SK-N-SH (cell line): Measurements from ENCODE around the gene RNF8. TPM values are rescaled to one million over a fixed set of nuclear protein-coding genes. Genes with fewer than 3 reads are reported as not detected.

Experiments used
- CTCF ChIA-PET: fragments of 300-600, 350-600 bp; formaldehyde crosslinking; extraction: SDS; loops from one replicate; lab custom pipeline; 2021; lab: Yijun Ruan, JAX
- POLR2A ChIA-PET: fragments of 350-600 bp; sonication (Branson Sonifier 250); formaldehyde crosslinking; extraction: SDS; loops from one replicate; lab custom pipeline; 2020; ENCODE audit warnings: antibody characterized with exemption, inconsistent platforms; lab: Yijun Ruan, JAX
- DNase-seq: peaks from one replicate; pipeline ENCODE4 v3.0.0; 2012
- H2AFZ ChIP-seq: fragments of 200-600 bp; sonication (generic); 2 replicates; pipeline ENCODE4 v1.8.1; 2016; ENCODE audit warnings: antibody characterized with exemption, mild to moderate bottlenecking, low read depth
- H3F3A ChIP-seq: fragments of 200-600 bp; sonication (generic); replicated peaks from 2 replicates; pipeline ENCODE3; 2016; ENCODE audit warnings: antibody characterized with exemption, mild to moderate bottlenecking; ENCODE audit not compliant: insufficient read depth
- H3K27ac ChIP-seq, 2 experiments: fragments of 200-500 bp in 1 of 2; fragments of 200-600 bp in 1 of 2; sonication (Bioruptor generic) in 1 of 2; sonication (generic), shearing (Covaris generic) in 1 of 2; 2 replicates each; pipeline versions ENCODE4 v1.5.1 to v1.6.1; 2014 to 2016; ENCODE audit warnings: low read depth in 2 of 2, inconsistent platforms in 1 of 2, low read length in 1 of 2, mild to moderate bottlenecking in 1 of 2, mixed read lengths in 1 of 2
- H3K27me3 ChIP-seq: fragments of 200-600 bp; sonication (generic), shearing (Covaris generic); 2 replicates; pipeline ENCODE4 v1.6.1; 2016; ENCODE audit warnings: mixed run types; ENCODE audit not compliant: insufficient read depth
- H3K36me3 ChIP-seq, 2 experiments: fragments of 200-500 bp in 1 of 2; fragments of 200-600 bp in 1 of 2; sonication (Bioruptor generic) in 1 of 2; sonication (generic) in 1 of 2; replicated peaks in 1 of 2; 2 replicates each; pipeline versions ENCODE3 to v1.5.1; 2014 to 2016; ENCODE audit warnings: low read length in 1 of 2, mild to moderate bottlenecking in 1 of 2; ENCODE audit not compliant: insufficient read depth in 2 of 2, control insufficient read depth in 1 of 2
- H3K4me1 ChIP-seq, 2 experiments: fragments of 200-500 bp in 1 of 2; fragments of 200-600 bp in 1 of 2; sonication (Bioruptor generic) in 1 of 2; sonication (generic), shearing (Covaris generic) in 1 of 2; 2 replicates each; pipeline versions ENCODE4 v1.5.1 to v1.6.1; 2014 to 2016; ENCODE audit warnings: low read depth in 1 of 2, low read length in 1 of 2, mixed run types in 1 of 2; ENCODE audit not compliant: insufficient read depth in 2 of 2, control insufficient read depth in 1 of 2
- H3K4me2 ChIP-seq: fragments of 200-600 bp; sonication (generic), shearing (Covaris generic); 2 replicates; pipeline ENCODE4 v1.6.1; 2017; ENCODE audit warnings: mixed run types
- H3K4me3 ChIP-seq, 2 experiments: fragments of 200-500 bp in 1 of 2; fragments of 200-600 bp in 1 of 2; sonication (Bioruptor generic) in 1 of 2; sonication (generic), shearing (Covaris generic) in 1 of 2; 2 replicates each; pipeline versions ENCODE4 v1.5.1 to v1.8.1; 2014 to 2016; ENCODE audit warnings: low read depth in 2 of 2, inconsistent platforms in 1 of 2, low read length in 1 of 2, mild to moderate bottlenecking in 1 of 2, mixed read lengths in 1 of 2, moderate library complexity in 1 of 2
- H3K79me2 ChIP-seq: fragments of 200-600 bp; sonication (generic); 2 replicates; pipeline ENCODE4 v1.8.1; 2017; ENCODE audit warnings: mild to moderate bottlenecking; ENCODE audit not compliant: insufficient read depth
- H3K9ac ChIP-seq: fragments of 200-600 bp; sonication (generic); 2 replicates; pipeline ENCODE4 v1.6.1; 2017; ENCODE audit warnings: mixed run types
- H3K9me2 ChIP-seq: fragments of 200-600 bp; sonication (generic); 2 replicates; pipeline ENCODE4 v1.6.1; 2017; ENCODE audit warnings: mixed run types
- H3K9me3 ChIP-seq: fragments of 200-600 bp; sonication (generic); 2 replicates; pipeline ENCODE4 v1.6.1; 2017; ENCODE audit warnings: mixed run types, mild to moderate bottlenecking, moderate library complexity
- H4K20me1 ChIP-seq: fragments of 200-600 bp; sonication (generic); 2 replicates; pipeline ENCODE4 v1.6.1; 2017; ENCODE audit warnings: mild to moderate bottlenecking, mixed run types; ENCODE audit not compliant: insufficient read depth
- EZH2phosphoT487 ChIP-seq: fragments of 200-600 bp; sonication (generic); IDR thresholded peaks from 2 replicates; pipeline ENCODE4 v1.6.1; 2017; ENCODE audit warnings: low read depth, mixed run types, mild to moderate bottlenecking, antibody characterized with exemption, moderate library complexity, borderline replicate concordance
- FOSL2 ChIP-seq: IDR thresholded peaks from 2 replicates; pipeline ENCODE4 v1.4.0; 2012; ENCODE audit warnings: low read depth, mild to moderate bottlenecking, moderate library complexity, borderline replicate concordance
- FOXM1 ChIP-seq: IDR thresholded peaks from 2 replicates; pipeline ENCODE4 v1.4.0; 2012; ENCODE audit warnings: low read depth, mild to moderate bottlenecking
- GABPA ChIP-seq: IDR thresholded peaks from 2 replicates; pipeline ENCODE4 v1.4.0; 2012; ENCODE audit warnings: low read depth, mild to moderate bottlenecking
- JUND ChIP-seq: IDR thresholded peaks from 2 replicates; pipeline ENCODE4 v1.4.0; 2012
- MEF2A ChIP-seq: IDR thresholded peaks from 2 replicates; pipeline ENCODE4 v1.4.0; 2012; ENCODE audit warnings: low read depth, borderline replicate concordance
- NFIC ChIP-seq: IDR thresholded peaks from 2 replicates; pipeline ENCODE4 v1.4.0; 2012; ENCODE audit warnings: borderline replicate concordance
- PBX3 ChIP-seq: IDR thresholded peaks from 2 replicates; pipeline ENCODE4; 2012
- RCOR1 ChIP-seq: fragments of 150-350 bp; IDR thresholded peaks from 2 replicates; pipeline ENCODE4 v1.6.1; 2017; ENCODE audit warnings: antibody characterized with exemption, low read length
- RFX5 ChIP-seq: IDR thresholded peaks from 2 replicates; pipeline ENCODE4 v1.6.1; 2012; ENCODE audit warnings: mild to moderate bottlenecking, improper control_type of control experiment, low read length
- TAF1 ChIP-seq: IDR thresholded peaks from 2 replicates; pipeline ENCODE4 v1.6.1; 2012; ENCODE audit warnings: low read depth, mild to moderate bottlenecking, low read length, moderate library complexity, borderline replicate concordance
- TEAD4 ChIP-seq: IDR thresholded peaks from 2 replicates; pipeline ENCODE4 v1.4.0; 2012; ENCODE audit warnings: mild to moderate bottlenecking, borderline replicate concordance; ENCODE audit not compliant: insufficient read depth
- USF2 ChIP-seq: fragments of 150-350 bp; IDR thresholded peaks from 2 replicates; pipeline ENCODE4 v1.6.1; 2017; ENCODE audit warnings: antibody characterized with exemption, low read length, low read depth, borderline replicate concordance
- WGBS: methylation state at CpG from one replicate; pipeline ENCODE4 v1.1.6; 2017; ENCODE audit warnings: low lambda C conversion rate; 5-methylcytosine and 5-hydroxymethylcytosine counted together
- polyA plus RNA-seq, 3 experiments: library from polyadenylated mRNA; depleted of rRNA; stranded (reverse); fragments of >200 nt; gene quantifications; 2 replicates each; pipeline ENCODE4 v1.2.3, GENCODE V29; 2012
- TF ChIP-seq, protein P1 (sequence below): IDR thresholded peaks from 2 replicates; pipeline ENCODE4 v1.4.0; 2012; ENCODE audit warnings: low read depth, borderline replicate concordance
- TF ChIP-seq, protein P2 (sequence below): fragments of 150-350 bp; IDR thresholded peaks from 2 replicates; pipeline ENCODE4 v1.6.1; 2016; ENCODE audit warnings: mild to moderate bottlenecking, low read depth, low read length

RNF8 gene
- polyA plus RNA-seq, 1 of the 3 experiments (the other 2 are of a cell fraction), result 21.7 TPM

- H3K4me3 ChIP-seq, result no peak overlapping the region
- H3K27ac ChIP-seq, result no peak overlapping the region
- H3K4me2 ChIP-seq, result no peak overlapping the region
- H3K27me3 ChIP-seq, result no peaks in the 10 kb centered on the region
- H4K20me1 ChIP-seq, result no peaks in the 10 kb centered on the region; the same call in 1 of the 2 replicates
- TF ChIP-seq MEF2A (no peak), EZH2phosphoT487 (no peak), FOXM1 (no peak), TEAD4 (no peak), PBX3 (no peak), FOSL2 (no peak), RFX5 (no peak), RCOR1 (no peak), USF2 (no peak), TAF1 (no peak), GABPA (no peak), NFIC (no peak), JUND (no peak)
- TF ChIP-seq, protein P1, sequence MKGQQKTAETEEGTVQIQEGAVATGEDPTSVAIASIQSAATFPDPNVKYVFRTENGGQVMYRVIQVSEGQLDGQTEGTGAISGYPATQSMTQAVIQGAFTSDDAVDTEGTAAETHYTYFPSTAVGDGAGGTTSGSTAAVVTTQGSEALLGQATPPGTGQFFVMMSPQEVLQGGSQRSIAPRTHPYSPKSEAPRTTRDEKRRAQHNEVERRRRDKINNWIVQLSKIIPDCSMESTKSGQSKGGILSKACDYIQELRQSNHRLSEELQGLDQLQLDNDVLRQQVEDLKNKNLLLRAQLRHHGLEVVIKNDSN, result no peak
- TF ChIP-seq, protein P2, sequence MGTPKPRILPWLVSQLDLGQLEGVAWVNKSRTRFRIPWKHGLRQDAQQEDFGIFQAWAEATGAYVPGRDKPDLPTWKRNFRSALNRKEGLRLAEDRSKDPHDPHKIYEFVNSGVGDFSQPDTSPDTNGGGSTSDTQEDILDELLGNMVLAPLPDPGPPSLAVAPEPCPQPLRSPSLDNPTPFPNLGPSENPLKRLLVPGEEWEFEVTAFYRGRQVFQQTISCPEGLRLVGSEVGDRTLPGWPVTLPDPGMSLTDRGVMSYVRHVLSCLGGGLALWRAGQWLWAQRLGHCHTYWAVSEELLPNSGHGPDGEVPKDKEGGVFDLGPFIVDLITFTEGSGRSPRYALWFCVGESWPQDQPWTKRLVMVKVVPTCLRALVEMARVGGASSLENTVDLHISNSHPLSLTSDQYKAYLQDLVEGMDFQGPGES, result no peak
- peaks cover 38% of the 10 kb centered on the region for H3K79me2 ChIP-seq
- H3F3A ChIP-seq, result peaks cover 3% of the 10 kb centered on the region
- ChIA-PET CTCF (interaction anchor here (1.0 to 1.3 kb wide), 4 partner anchors 16 to 103 kb away, joined by 3 to 4 read pairs (median 4); no protein-coding TSS in a partner anchor), POLR2A (no interaction called here)
- H3K9me2 ChIP-seq, result no peaks in the 10 kb centered on the region
- no peak for DNase-seq
- no peak overlapping the region for H2AFZ ChIP-seq
- no peaks in the 10 kb centered on the region for H3K9me3 ChIP-seq
- H3K4me1 ChIP-seq, result peaks cover 4 to 13% of the 10 kb centered on the region in 2 experiments; a peak in 2 of 4 replicates
- no peak overlapping the region for H3K9ac ChIP-seq
- WGBS, result 89% methylated on average over 4 of the region's 4 CpGs
- peaks cover 10 to 35% of the 10 kb centered on the region in 2 experiments for H3K36me3 ChIP-seq
Observed at GRCh38 chr6:37435373-37435772, 81.6 kb downstream of the RNF8 start.
